Right lobe of liver (tissue), 6 donors: ENCODE data around the gene MXRA7. TPM values are rescaled to one million over a fixed set of nuclear protein-coding genes. Genes with fewer than 3 reads are reported as not detected.

Source experiments
- ATAC-seq, 4 donors: fragments of 200-7000 bp; cut with Tn5 transposase; one replicate each; pipeline ENCODE4 v1.9.1; 2020; ENCODE audit warnings: mild to moderate bottlenecking in 4 of 4, moderate library complexity in 4 of 4
- DNase-seq, 3 donors: peaks; one replicate each; pipeline ENCODE4 v3.0.0-alpha.2; 2020
- H3K27ac ChIP-seq, 3 donors: fragments of 200-600 bp; one replicate each; pipeline ENCODE4 v1.8.0; 2022
- H3K27me3 ChIP-seq, 2 donors: fragments of 200-600 bp; one replicate each; pipeline ENCODE4 v1.8.0; 2022
- H3K36me3 ChIP-seq, 4 donors: fragments of 200-600 bp; sonication (generic) in 1 of 4; one replicate each; pipeline versions ENCODE4 v1.5.1 to v1.8.0; 2017 to 2022; ENCODE audit warnings: control low read depth in 1 of 4
- H3K4me1 ChIP-seq, 4 donors: fragments of 200-600 bp; sonication (generic) in 1 of 4; one replicate each; pipeline versions ENCODE4 v1.5.1 to v1.8.0; 2017 to 2022; ENCODE audit warnings: control low read depth in 1 of 4
- H3K4me3 ChIP-seq, 3 donors: fragments of 200-600 bp; one replicate each; pipeline ENCODE4 v1.8.0; 2022
- H3K9me3 ChIP-seq, 4 donors: fragments of 200-600 bp; sonication (generic) in 1 of 4; one replicate each; pipeline versions ENCODE4 v1.5.1 to v1.8.0; 2017 to 2022; ENCODE audit warnings: control low read depth in 1 of 4
- POLR2A ChIP-seq: fragments of 450-650 bp; IDR thresholded peaks from one replicate; pipeline ENCODE4 v1.6.1; 2017; ENCODE audit warnings: antibody characterized with exemption, mild to moderate bottlenecking
- WGBS: methylation state at CpG from one replicate; pipeline ENCODE4 v1.1.6; 2018; ENCODE audit warnings: low coverage, low lambda C conversion rate; ENCODE audit not compliant: insufficient coverage; ENCODE audit errors: missing lambda C conversion rate; 5-methylcytosine and 5-hydroxymethylcytosine counted together
- intact Hi-C, 2 donors: fragments of 100-400 bp; cut with DNase I; formaldehyde crosslinking; loops; one replicate each; pipeline versions ENCODE4 v1.11.2 to v1.14.1; 2022
- total RNA-seq, 6 experiments: library from RNA; depleted of rRNA in 2 of 6; stranded (reverse); fragments of >200 nt in 2 of 6; fragmentation: NEBNext Ultra II Directional in 3 of 6; extraction: Animal tissue kit (Norgen Biotek cat#: 25700) in 3 of 6; gene quantifications; one replicate each; pipeline versions ENCODE4 v1.1.0 to v1.2.4, GENCODE V29; 2016 to 2023
- TF ChIP-seq, protein P1 (sequence below), 4 donors: fragments of 200-600 bp in 3 of 4; fragments of 450-650 bp in 1 of 4; IDR thresholded peaks; one replicate each; pipeline versions ENCODE4 v1.5.1 to v1.8.0; 2016 to 2022; ENCODE audit warnings: antibody characterized with exemption in 4 of 4, mild to moderate bottlenecking in 2 of 4
- donor health status: DM: no; HTN: yes; CAD: no.
- donor health status: DM: no; HTN: no; CAD: no.
- donor health status: DM: no; HTN: no; CAD: no.
- donor health status: DM: no; HTN: yes; CAD: no.
- donor health status: DM: no; HTN: yes; CAD: no.

MXRA7 gene
- total RNA-seq, 6 experiments from 2014 or later, result 7.7 to 25.4 (median 15.3) TPM

DNA sequence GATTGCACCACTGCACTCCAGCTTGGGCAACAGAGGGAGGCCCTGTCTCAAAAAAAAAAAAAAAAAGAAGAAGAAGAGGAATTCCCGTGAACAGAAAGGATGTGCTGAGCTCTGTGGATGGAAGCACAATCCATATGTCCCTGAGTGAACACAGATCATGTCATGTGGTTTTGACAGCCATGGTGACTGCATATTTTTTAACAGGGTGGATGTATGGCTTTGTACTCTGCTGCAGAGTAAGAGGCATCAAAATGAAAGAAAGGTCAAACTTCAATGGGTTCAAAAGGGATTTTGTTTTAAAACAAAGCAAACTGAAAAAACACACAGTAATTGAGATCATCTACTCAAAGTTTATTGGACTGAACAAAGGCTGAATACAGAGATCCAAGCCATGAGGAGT, 31.5 kb downstream of the MXRA7 start:
- intact Hi-C loops, result no loop called here
- Histone ChIP-seq H3K27me3 (no peaks in the 10 kb centered on the region), H3K4me1 (no peaks in the 10 kb centered on the region), H3K27ac (no peak overlapping the region), H3K9me3 (no peaks in the 10 kb centered on the region), H3K36me3 (no peaks in the 10 kb centered on the region), H3K4me3 (no peak overlapping the region)
- ATAC-seq (no peak), DNase-seq (no peak)
- WGBS, result 36% methylated on average over 1 of the region's 1 CpG
- TF ChIP-seq POLR2A, result no peak
- TF ChIP-seq, protein P1, sequence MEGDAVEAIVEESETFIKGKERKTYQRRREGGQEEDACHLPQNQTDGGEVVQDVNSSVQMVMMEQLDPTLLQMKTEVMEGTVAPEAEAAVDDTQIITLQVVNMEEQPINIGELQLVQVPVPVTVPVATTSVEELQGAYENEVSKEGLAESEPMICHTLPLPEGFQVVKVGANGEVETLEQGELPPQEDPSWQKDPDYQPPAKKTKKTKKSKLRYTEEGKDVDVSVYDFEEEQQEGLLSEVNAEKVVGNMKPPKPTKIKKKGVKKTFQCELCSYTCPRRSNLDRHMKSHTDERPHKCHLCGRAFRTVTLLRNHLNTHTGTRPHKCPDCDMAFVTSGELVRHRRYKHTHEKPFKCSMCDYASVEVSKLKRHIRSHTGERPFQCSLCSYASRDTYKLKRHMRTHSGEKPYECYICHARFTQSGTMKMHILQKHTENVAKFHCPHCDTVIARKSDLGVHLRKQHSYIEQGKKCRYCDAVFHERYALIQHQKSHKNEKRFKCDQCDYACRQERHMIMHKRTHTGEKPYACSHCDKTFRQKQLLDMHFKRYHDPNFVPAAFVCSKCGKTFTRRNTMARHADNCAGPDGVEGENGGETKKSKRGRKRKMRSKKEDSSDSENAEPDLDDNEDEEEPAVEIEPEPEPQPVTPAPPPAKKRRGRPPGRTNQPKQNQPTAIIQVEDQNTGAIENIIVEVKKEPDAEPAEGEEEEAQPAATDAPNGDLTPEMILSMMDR (IDR thresholded peaks at IDR 0.05), result no peak

DNA sequence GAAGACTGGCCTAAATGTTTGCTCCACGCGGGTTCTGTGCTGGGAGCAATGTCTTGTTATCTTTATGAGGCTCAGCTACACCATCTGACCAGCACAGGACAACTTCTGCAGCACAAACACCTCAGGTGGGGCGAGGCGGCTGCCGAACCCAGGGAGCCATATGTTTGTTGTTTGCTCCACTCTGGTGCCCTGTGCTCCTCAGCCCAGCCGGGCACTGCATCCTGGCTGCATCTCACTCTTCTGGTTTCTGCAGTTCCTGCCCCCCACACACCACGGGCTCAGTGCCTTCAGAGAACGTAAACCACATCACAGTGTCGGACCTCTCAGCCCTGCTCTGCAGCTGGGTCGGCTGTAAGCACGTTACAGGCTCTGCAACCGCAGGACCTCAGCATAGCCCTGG, 32.4 kb downstream of the MXRA7 start:
- ATAC-seq (peak in 2 of 4 donors; percentile 27 to 31), DNase-seq (no peak)
- Histone ChIP-seq H3K9me3 (no peaks in the 10 kb centered on the region), H3K27ac (no peak overlapping the region), H3K4me1 (no peaks in the 10 kb centered on the region), H3K36me3 (no peaks in the 10 kb centered on the region), H3K27me3 (no peaks in the 10 kb centered on the region), H3K4me3 (no peak overlapping the region)
- TF ChIP-seq POLR2A, result no peak
- TF ChIP-seq, protein P1 (IDR thresholded peaks at IDR 0.05), result no peak
- intact Hi-C loops, result no loop called here
- WGBS, result 78% methylated on average over 6 of the region's 12 CpGs

DNA sequence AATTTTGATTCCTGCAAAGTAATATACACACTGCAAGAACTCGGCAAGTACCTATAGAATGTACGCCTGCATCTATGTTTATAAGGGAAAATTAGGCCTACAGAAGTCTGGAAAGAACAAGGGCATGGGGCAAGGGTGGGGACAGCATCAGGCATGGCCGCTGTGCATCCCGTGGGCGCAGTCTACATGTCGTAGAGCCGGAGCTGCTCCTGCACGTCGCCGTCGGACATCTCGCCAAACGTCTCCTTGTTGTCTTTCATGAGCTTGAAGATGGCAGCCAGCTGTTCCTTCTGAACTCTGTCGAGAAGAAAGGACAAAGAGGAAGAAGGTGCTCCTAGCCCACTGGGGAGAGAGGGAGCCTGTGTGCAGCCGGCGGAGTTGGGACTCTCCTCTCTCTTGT, 33.4 kb downstream of the MXRA7 start:
- no peaks in the 10 kb centered on the region for H3K9me3 ChIP-seq
- H3K27me3 ChIP-seq, result no peaks in the 10 kb centered on the region
- ATAC-seq (no peak), DNase-seq (no peak)
- TF ChIP-seq, protein P1 (IDR thresholded peaks at IDR 0.05), result no peak
- no peak for TF ChIP-seq POLR2A
- peaks cover 0 to 5% (median 1%) of the 10 kb centered on the region in 4 donors for H3K4me1 ChIP-seq
- H3K36me3 ChIP-seq, result no peaks in the 10 kb centered on the region
- H3K4me3 ChIP-seq, result no peak overlapping the region
- intact Hi-C loops, result no loop called here
- WGBS, result 91% methylated on average over 15 of the region's 16 CpGs
- H3K27ac ChIP-seq, result no peak overlapping the region

DNA sequence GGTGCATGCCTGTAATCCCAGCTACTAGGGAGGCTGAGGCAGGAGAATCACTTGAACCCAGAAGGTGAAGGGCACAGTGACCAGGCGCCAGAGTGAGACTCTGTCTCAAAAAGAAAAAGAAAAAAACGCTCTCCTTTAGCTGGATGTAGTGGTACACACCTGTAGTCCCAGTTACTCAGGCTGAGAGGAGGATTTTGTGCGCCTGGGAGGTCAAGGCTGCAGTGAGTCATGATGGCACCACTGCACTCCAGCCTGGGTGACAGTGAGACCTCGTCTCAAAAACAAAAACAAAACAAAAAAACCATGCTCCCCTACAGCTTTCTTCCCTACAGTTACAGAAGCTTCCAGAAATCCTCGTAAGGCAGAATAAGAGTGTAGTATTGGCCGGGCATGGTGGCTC, 34.1 kb downstream of the MXRA7 start:
- no peak for ATAC-seq
- intact Hi-C loops, result no loop called here

More for the DNA sequence above, 34.1 kb downstream of the MXRA7 start:
- DNase-seq, result no peak
- Histone ChIP-seq H3K36me3 (no peaks in the 10 kb centered on the region), H3K4me3 (no peak overlapping the region), H3K27ac (no peak overlapping the region), H3K27me3 (no peaks in the 10 kb centered on the region), H3K9me3 (no peaks in the 10 kb centered on the region), H3K4me1 (peaks cover 0 to 7% (median 2%) of the 10 kb centered on the region in 4 donors)
- TF ChIP-seq POLR2A, result no peak
- TF ChIP-seq, protein P1 (IDR thresholded peaks at IDR 0.05), result no peak
- WGBS, result 82% methylated on average over 6 of the region's 6 CpGs
